ENCODE results near the gene PHACTR3. TPM values are rescaled to one million over a fixed set of nuclear protein-coding genes. Genes with fewer than 3 reads are reported as not detected.

Gene PHACTR3
- total and polyA plus RNA-seq, 2 donors (not counting 3 experiments of a cell fraction or from before 2014, with no cell fraction given): not detected

- dilution Hi-C loops (cut with MboI; ENCODE audit: extremely low pct_ligation_motif_present, low sequenced_read_pairs): no loop called here
- peaks cover 2% of the 10 kb centered on the region in 2 experiments for H3K27me3 ChIP-seq (ENCODE audit: control insufficient read depth in 2 of 2, insufficient read depth in 2 of 2, low read length in 2 of 2)
- H4K20me1 ChIP-seq (replicated peaks; ENCODE audit: control insufficient read depth, extremely low read depth, insufficient read depth, low read length): no peaks in the 10 kb centered on the region
- ChIA-PET POLR2A (no interaction called here), CTCF (no interaction called here)
- no peaks in the 10 kb centered on the region for H3K9me1 ChIP-seq (replicated peaks; ENCODE audit: control insufficient read depth, extremely low read depth, insufficient read depth, low read length)
- no peaks in the 10 kb centered on the region for H3K4me1 ChIP-seq (ENCODE audit: control insufficient read depth, extremely low read depth, insufficient read depth, low read length)
- no peaks in the 10 kb centered on the region for H3K79me2 ChIP-seq (ENCODE audit: control insufficient read depth, insufficient read depth, low read length)
- H3K36me3 ChIP-seq (ENCODE audit: control insufficient read depth in 2 of 2, extremely low read depth in 1 of 2, insufficient read depth in 2 of 2, low read length in 2 of 2): no peaks in the 10 kb centered on the region
- H3K4me3 ChIP-seq (replicated peaks in 1 of 3; ENCODE audit: insufficient read depth in 1 of 3, low read depth in 1 of 3, low read length in 3 of 3): no peak overlapping the region
- peak; percentile 26 for TF ChIP-seq EZH2 (IDR thresholded peaks at IDR 0.05; ENCODE audit: borderline replicate concordance, low read depth, low read length, severe bottlenecking)
- no peak for TF ChIP-seq CTCF (IDR thresholded peaks at IDR 0.05; ENCODE audit: extremely low read depth in 1 of 2, insufficient read depth in 1 of 2, low read depth in 1 of 2, low read length in 2 of 2)
- no peaks in the 10 kb centered on the region for H3K9me3 ChIP-seq (replicated peaks; ENCODE audit: control insufficient read depth, insufficient read depth, low read length)
- H3K4me2 ChIP-seq (ENCODE audit: insufficient read depth, low read length): no peak overlapping the region
- DNase-seq (ENCODE audit: low read depth, low spot score): no peak
- no TSS peak for BruUV-seq (replicated peaks)
- FAIRE-seq: no peak
- no peak overlapping the region for H2AFZ ChIP-seq (ENCODE audit: low read depth, low read length)
- no peak overlapping the region for H3K27ac ChIP-seq (ENCODE audit: insufficient read depth, low read depth, low read length)
- intact Hi-C loops (cut with micrococcal nuclease): no loop called here
- no peak overlapping the region for H3K9ac ChIP-seq (replicated peaks; ENCODE audit: extremely low read depth, insufficient read depth, low read length)
Observed at GRCh38 chr20:59577037-59577808, 27.1 kb upstream of the PHACTR3 start.

- Histone ChIP-seq H3K4me3 (replicated peaks in 1 of 3; ENCODE audit: insufficient read depth in 1 of 3, low read depth in 1 of 3, low read length in 3 of 3) (no peak overlapping the region), H3K4me2 (ENCODE audit: insufficient read depth, low read length) (no peak overlapping the region), H3K9ac (replicated peaks; ENCODE audit: extremely low read depth, insufficient read depth, low read length) (no peak overlapping the region), H3K36me3 (ENCODE audit: control insufficient read depth in 2 of 2, extremely low read depth in 1 of 2, insufficient read depth in 2 of 2, low read length in 2 of 2) (no peaks in the 10 kb centered on the region), H3K4me1 (ENCODE audit: control insufficient read depth, extremely low read depth, insufficient read depth, low read length) (no peaks in the 10 kb centered on the region), H3K27ac (ENCODE audit: insufficient read depth, low read depth, low read length) (no peak overlapping the region), H3K9me1 (replicated peaks; ENCODE audit: control insufficient read depth, extremely low read depth, insufficient read depth, low read length) (no peaks in the 10 kb centered on the region), H3K9me3 (replicated peaks; ENCODE audit: control insufficient read depth, insufficient read depth, low read length) (no peaks in the 10 kb centered on the region), H3K79me2 (ENCODE audit: control insufficient read depth, insufficient read depth, low read length) (no peaks in the 10 kb centered on the region), H4K20me1 (replicated peaks; ENCODE audit: control insufficient read depth, extremely low read depth, insufficient read depth, low read length) (no peaks in the 10 kb centered on the region), H3K27me3 (ENCODE audit: control insufficient read depth in 2 of 2, insufficient read depth in 2 of 2, low read length in 2 of 2) (peaks cover 2% of the 10 kb centered on the region in 2 experiments), H2AFZ (ENCODE audit: low read depth, low read length) (no peak overlapping the region)
- dilution Hi-C loops (cut with MboI; ENCODE audit: extremely low pct_ligation_motif_present, low sequenced_read_pairs): no loop called here
- POLR2A ChIA-PET: no interaction called here
- no peak for DNase-seq (ENCODE audit: low read depth, low spot score)
- TF ChIP-seq JUN (IDR thresholded peaks at IDR 0.05; ENCODE audit: borderline replicate concordance, insufficient read depth, insufficient read length, low read depth) (no peak), EZH2 (IDR thresholded peaks at IDR 0.05; ENCODE audit: borderline replicate concordance, low read depth, low read length, severe bottlenecking) (peak; percentile 7)
- CTCF ChIA-PET: no interaction called here
- no TSS peak for BruUV-seq (replicated peaks)
- FAIRE-seq: no peak
- intact Hi-C loops (cut with micrococcal nuclease): no loop called here
Observed at GRCh38 chr20:59577809-59578435, 26.4 kb upstream of the PHACTR3 start.
